Measurements from ENCODE around the gene CHIA.

The CHIA gene

DNA sequence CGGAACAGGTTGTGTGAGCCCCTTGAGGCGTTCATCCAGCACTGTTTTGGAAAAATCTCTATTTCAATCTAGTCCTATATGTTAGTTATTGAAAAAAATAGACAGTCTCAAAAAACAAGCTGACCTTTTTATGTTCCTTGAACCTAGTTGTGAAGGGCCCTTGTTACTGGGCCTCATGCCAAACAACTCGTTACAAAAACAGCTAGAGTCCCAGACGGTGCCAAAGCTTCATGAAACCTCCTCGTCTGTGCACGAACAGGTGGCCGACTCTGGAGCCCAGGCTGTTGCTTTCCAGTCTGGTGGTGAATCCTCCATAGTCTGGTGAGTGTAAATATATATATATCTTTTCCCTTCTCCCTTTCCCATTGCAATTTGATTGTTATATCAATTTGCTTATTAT, at the start of gene CHIA:
CHIA (plus strand) TSS at position 222 of the 400 bp plus-strand sequence. CDS start 19,617 bp downstream, outside the sequence.
- H3K4me3 ChIP-seq (ENCODE audit: low read depth, low read length), result no peak within 1 kb of the TSS
- DNase-seq (ENCODE audit: low read depth), result no peak

DNA sequence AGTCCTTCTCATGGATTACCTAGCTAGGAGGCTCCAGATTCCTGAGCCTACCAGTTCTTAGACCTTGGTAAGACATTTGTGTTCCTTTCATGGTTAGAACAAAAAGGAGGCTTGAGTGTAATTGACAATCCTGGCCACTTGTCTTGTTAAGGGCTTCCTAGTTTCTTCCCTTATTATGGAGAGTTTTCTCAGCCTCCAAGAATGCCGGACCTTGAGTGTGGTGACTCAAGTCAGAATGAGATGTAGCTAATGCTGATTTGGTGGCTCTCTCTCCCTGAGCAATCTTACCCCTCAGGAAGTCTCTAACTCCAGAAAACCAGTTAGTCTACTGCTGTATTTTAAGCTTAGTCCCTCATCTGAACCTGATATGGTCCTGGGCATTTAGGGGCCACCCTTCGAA, 48.9 kb upstream of the CHIA start:
- no peak for DNase-seq (ENCODE audit: low read depth)

DNA sequence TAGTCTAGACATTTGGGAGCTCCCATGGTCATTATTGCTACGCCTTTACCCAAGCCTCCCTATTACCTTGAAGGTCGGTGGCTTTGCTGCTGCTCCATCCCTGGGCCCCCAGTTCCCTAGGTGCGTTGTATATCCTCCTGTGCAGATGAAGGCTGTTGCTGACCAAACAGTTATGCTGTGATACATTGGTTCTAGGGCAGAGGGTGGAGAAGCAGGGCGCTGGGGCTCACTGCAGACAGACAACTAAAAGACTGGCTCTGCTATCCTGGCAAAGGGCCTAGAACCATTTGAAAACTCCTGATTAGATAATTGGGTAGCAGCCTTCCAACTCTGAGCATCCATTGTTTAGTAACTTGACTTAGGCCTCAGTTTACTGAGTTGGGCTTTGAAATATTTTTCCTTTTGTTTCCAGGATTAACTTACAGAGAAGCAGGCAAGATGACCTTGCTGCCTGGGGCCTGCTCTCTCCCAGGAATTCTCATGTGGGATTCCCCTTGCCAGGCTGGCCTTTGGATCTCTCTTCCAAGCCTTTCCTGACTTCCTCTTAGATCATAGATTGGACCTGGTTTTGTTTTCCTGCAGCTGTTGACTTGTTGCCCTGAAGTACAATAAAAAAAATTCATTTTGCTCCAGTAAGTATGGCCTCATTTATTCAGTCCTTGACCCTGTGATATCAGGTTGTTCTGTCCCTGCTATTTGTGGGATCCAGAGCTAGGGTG, 47.7 kb upstream of the CHIA start:
- no peak overlapping the region for H3K4me3 ChIP-seq (ENCODE audit: low read depth, low read length)
- DNase-seq (ENCODE audit: low read depth), result no peak

More for the DNA sequence above, 48.9 kb upstream of the CHIA start:
- H3K4me3 ChIP-seq (ENCODE audit: low read depth, low read length), result no peak overlapping the region

DNA sequence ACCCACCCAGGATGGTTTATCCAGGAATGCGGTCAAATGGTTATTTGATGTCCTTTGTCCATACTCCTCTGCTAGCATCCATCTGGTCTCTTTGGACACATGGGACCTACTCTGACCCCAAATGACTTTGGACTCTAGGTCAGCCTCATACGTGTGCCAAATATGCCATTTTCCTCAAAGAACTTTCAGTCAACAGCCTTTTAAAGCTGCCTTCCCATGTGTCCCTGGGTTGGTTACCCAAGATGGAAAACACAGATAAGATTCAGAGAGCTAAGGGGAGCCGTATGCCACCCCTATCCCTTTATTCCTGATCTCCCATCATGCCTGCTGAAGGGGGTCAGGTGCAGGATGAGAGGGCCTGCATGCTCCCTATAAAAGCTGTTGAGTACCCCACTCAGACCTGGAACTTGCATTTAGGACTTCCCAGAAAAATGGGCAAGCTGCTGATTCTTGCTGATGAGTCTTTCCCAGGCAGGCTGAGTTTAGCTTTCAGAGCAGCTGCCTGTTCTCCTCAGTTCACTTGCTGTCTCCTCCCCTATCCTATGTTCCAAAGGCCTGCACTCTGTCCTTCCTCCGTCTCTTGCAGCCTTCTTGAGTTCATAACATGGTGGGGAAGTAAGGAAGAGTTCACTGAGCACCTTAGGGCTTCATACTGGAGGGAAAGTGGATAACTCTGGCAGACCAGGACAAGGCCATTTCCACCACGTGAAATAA, 43.4 kb upstream of the CHIA start:
- no peak overlapping the region for H3K4me3 ChIP-seq (ENCODE audit: low read depth, low read length)
- DNase-seq (ENCODE audit: low read depth), result no peak

DNA sequence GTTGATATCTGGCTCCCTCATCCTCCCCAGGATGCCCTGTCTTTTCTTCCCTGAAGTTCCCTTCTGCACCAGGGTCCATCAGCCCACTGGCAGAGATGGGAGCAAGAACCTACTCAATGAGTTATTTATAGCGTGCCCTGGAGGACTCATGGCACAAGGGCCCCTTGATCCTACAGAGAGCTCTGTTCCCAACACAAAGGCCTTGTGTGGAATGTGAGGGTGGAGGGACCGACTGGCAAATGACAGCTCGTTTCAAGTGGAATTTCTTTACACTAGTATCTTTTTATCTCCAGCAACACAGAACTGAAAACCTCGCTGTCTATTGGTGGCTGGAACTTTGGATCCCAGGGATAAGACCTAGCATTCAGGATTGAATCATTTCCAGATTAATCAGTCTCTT, 40.7 kb upstream of the CHIA start:
- DNase-seq (ENCODE audit: low read depth), result no peak

DNA sequence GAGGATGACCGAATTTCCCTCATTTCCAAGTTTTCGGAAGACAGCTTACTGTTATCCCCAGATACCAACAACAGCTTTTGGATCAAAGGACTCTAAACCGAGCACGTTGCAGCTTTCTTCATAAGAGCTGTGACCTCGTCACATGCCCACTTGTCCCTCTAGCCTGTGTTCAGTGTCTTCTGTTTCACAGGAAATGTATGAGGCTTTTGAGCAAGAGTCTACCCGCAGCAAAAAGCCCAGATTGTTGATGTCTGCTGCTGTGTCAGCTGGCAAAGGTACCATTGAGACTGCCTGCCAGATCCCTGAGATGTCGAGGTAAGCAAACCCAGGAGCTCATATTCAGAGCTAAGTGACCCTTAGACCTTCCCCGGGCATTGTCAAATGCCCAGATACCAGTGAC, 39.1 kb upstream of the CHIA start:
- no peak for DNase-seq (ENCODE audit: low read depth)
- no peak overlapping the region for H3K4me3 ChIP-seq (ENCODE audit: low read depth, low read length)

More for the DNA sequence above, 40.7 kb upstream of the CHIA start:
- no peak overlapping the region for H3K4me3 ChIP-seq (ENCODE audit: low read depth, low read length)

DNA sequence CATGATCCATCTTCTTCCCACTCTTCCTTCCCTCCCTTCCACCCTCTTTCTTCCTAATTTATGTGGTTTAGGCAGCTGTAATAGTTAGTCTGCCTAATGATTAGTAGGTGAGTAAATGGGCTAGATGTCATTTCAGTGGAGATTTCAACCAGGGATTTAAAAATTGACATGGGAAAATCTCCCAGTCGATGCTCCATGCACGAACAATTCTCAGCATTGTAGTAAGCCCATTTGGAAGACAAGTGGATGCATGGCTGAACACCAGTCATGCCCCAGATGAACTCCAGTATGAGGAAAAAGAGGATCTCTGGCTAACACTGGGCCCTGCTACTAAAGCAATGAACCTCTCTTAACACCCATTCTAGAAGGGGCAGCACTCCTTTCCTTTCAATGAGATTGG, 37.9 kb upstream of the CHIA start:
- no peak for DNase-seq (ENCODE audit: low read depth)
- no peak overlapping the region for H3K4me3 ChIP-seq (ENCODE audit: low read depth, low read length)

DNA sequence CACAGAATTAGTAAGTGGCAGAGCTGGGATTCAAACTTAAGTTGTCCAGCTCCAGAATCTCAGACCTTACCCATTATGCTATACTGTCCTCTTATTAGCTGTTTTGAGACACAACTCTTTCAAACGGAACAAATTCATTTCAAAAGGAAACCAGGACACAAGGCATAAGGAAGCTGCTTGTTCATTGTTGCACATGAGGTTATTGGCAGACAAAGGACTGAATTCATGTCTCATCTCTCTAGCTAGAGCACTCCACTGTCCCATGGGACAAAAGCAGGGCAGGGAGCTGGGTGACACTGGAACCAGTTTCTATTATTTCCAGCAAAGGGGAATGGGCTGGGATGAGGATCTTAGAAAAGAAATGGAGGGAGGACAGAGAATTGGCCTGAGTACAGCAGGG, 36.8 kb upstream of the CHIA start:
- DNase-seq (ENCODE audit: low read depth), result no peak
- no peak overlapping the region for H3K4me3 ChIP-seq (ENCODE audit: low read depth, low read length)

DNA sequence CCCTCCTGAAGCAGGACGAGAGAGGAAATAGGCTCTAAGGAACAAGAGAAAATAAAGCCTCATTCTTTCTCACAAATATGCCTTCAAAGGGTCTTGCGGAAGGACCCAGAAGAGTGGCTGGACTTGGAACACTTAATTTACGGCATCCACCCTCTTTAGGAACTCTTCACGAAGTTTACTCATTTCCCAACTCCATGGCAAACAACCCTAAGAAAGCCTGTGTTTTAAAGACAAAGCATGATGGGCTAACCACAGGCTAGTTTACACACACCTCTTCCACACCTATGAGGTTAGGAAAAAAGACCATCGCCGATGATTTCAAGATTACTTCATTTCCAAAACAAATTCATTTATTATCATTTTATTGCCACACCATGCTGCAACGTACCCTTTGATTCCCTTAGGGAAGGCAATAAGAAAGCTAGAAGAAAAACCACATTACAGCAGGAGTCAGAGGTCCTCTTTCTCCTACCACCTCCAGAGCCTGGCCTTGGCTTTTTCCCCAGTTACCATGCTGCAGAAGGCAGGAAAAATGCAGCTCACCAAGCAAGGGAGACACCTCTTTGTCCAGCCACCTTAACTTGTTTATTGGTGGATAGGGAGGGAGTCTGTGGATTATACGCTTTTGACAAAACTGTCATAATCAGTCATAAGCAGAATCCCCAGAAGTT, 33.5 kb upstream of the CHIA start:
- no peak overlapping the region for H3K4me3 ChIP-seq (ENCODE audit: low read depth, low read length)
- DNase-seq (ENCODE audit: low read depth), result no peak

DNA sequence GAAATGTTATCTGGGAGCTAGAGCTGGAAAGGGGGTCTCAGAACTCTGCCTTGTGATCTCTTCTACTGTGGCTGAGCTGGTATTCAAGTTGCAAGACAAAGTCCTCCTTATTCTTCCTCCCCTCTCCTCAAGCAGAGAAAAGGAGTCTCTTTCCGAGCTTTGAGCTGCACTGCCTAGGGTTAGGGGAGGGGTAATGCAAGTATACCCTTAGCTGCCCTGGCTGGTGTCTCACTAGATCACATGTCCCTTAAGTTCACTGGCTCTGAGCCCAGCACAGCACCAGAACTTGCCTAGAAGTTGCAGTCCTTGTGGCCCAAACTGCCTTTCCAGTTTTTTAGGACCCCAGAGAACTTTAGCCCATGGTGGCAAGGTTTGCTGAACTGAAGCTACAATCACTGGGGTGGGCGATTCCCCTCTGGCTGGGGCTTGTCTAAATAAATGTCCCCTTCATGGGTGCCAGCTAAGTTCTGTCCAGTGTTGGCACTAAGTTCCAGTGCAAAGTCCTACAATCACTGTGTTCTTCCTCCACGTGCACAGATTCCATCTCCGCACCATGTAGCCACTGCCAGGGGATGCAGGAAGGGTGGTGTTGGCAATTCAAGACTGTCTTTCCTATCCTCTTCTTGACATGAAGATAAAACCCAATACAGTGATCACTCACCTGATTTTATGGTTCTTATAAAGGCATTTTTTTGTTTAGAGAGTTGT, 22.7 kb upstream of the CHIA start:
- H3K4me3 ChIP-seq (ENCODE audit: low read depth, low read length), result no peak overlapping the region
- DNase-seq (ENCODE audit: low read depth), result no peak

DNA sequence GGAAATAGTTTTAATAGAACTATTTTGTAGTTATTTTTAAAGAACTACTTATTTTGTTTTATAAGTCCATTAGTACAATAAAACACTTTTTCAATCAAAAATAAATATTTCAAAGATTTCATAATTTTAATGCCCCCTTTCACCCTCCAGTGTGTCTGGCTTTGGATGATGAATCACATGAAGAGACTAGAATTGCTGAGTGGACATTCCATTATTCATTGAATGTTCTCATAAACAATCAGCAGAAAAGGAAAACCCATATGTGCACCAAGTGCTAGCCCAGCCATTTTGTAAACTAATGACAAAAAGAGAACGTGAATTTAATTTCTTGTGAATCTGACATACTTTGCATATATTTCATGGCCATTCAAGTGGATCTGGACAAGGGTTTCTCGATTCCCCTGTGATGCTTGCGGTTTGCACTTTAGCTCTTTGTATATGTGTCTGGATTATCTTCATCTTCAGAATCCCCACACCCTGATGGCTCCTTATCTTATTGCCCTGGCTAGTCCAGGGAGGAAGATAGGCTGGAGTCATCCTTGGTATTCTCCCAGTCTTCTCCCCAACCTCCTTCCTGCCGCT, 20.7 kb upstream of the CHIA start:
- no peak overlapping the region for H3K4me3 ChIP-seq (ENCODE audit: low read depth, low read length)
- DNase-seq (ENCODE audit: low read depth), result no peak

DNA sequence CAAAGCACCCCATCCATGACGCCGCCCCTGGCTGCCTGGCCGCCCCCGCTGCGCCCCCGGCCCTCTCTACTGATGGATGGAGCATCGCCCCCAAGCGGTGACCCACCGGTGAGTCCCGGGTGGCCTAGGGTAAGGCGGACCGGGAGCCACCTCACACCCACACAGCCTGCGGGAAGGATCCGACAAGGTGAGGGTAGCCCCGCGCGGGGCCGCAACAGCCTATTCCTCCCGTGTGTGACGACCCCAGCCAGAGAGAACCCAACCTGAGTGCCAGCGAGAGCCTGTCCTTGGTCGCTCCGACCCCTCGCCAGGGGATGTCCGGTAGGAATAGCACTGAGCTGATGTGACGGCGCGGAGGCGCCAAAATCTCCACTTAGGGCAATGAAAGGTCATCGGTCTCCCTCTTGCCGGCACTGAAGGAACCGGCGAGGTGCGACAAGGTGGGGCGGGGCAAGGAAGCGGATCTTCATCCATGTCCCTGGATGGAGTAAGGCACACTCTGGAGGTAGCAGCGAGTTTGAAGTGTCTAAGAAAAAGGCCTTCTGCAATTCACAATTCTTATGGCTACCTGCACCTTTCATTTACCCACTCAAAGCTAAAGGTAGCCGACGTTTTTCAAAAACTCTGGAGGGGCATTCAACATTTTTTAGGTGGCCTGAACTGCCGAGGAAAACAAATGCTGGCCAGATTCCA, 19.7 kb upstream of the CHIA start:
- no peak for DNase-seq (ENCODE audit: low read depth)
- no peak overlapping the region for H3K4me3 ChIP-seq (ENCODE audit: low read depth, low read length)

DNA sequence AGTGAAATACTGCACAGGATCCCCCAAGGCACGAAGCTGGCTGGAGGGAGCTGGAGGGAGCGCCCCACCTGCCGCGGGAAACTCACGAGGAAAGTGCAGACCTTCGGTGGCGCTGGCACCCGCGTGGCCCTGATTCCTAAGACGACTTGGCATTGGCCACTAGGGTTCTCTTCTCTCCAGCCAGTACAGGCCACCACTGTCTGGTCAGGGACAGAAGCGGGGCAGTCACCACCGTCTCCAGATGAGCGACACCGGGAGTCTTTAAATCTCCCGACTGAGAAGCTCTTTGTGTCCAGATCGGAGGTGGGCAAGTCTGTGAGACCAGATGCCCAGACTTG, 19.2 kb upstream of the CHIA start:
- H3K4me3 ChIP-seq (ENCODE audit: low read depth, low read length), result no peak overlapping the region
- DNase-seq (ENCODE audit: low read depth), result no peak

DNA sequence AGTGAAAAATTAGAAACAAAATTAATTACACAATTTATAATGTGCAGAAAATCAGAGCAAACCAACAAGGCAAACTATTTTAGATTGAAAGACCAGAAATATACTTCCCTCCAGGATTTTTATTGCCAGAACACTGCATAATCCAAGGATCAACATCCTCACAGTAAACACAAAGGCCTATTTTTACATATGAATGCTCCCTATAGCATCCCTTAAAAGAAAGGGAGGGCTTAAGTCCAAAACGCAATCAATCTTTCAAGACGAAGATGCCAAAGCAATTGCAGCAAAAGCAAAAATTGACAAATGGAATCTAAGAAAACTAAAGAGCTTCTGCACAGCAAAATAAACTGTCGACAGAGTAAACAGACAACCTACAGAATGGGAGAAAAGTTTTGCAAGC, 18.6 kb upstream of the CHIA start:
- no peak for DNase-seq (ENCODE audit: low read depth)
- H3K4me3 ChIP-seq (ENCODE audit: low read depth, low read length), result no peak overlapping the region

DNA sequence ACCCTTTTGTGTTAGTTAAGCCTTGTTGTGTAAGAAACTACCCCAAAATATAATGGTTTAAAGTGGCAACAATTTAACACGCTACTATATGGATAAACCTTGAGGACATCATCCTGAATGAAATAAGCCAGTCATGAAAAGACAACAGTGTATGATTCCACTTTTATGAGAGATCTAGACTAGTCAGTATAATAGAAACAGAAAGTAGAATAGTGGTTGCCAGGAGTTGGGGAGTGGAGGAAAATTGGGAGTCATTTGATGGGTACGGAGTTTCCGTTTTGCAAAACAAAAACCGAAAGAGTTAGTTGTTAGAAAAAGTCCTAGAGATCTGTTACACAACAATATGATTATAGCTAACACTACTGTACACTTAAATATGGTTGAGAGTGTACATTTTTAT, 16.0 kb upstream of the CHIA start:
- H3K4me3 ChIP-seq (ENCODE audit: low read depth, low read length), result no peak overlapping the region
- DNase-seq (ENCODE audit: low read depth), result no peak

DNA sequence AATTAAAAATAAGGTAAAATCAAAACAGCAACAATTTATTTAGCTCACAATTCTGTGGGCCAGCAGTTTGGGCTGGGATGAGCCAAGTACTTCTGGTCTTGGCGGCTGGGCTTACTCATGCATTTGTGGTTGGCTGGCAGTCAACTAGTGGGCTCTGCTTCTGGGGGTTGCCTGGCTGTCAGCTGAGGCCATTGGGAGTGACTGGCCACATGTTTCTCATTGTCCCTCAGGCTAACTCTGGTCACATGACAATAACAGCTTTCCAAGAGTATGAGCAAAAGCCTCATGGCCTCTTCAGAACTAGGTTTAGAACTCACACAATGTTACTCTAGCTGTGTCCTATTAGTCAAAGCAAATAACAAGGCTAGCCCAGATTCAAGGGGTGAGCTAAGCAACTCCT, 15.6 kb upstream of the CHIA start:
- DNase-seq (ENCODE audit: low read depth), result peak; percentile 48
- no peak overlapping the region for H3K4me3 ChIP-seq (ENCODE audit: low read depth, low read length)

DNA sequence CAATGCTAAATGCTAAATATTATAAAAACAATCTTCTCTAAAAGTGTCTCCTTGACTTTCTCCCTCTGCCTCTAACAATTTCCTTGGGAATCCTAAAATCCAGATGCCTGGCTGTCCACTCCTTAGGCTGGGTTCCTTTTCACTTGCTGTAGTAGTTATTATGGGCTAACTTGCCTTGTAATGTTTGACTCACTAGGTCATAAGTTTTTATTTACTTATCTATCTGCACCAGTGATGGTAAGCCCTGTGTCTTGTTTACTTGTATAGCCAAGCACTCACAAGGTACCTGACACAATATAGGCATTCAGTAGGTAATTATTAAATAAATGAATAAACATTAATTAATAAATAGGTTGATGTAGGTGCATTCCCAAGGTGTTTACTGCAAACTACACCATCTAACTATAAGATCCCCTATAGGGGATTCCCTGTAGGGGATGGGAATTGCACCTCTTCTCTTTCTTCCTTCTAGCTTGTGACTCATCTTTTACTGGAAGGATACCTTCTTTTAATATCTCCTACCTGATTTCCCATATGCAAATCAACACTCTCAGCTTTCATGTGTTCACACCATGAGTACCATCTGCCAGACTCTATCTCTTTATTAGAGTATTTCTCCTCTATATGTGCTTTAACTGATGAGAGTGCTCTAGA, 14.7 kb upstream of the CHIA start:
- no peak for DNase-seq (ENCODE audit: low read depth)
- H3K4me3 ChIP-seq (ENCODE audit: low read depth, low read length), result no peak overlapping the region

DNA sequence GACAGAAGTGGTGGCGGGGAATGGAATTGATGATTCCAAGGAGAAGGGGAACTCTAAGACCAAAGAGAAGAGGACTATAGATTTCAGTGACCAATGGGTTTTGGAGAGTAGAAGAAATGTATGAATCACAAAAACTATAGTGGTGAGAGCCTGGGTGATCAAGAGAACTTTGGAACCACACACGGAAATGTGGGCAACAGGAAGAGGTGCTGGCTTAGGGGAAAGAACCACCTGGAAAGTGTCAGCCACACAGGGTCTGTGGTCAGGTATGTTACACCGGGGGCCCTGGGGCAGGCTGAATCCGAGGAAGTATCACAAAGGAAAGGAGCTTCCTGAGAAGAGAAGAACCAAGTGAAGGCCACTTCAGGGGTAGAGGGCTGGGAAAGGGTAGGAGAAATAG, 11.5 kb upstream of the CHIA start:
- no peak for DNase-seq (ENCODE audit: low read depth)
- H3K4me3 ChIP-seq (ENCODE audit: low read depth, low read length), result no peak overlapping the region

DNA sequence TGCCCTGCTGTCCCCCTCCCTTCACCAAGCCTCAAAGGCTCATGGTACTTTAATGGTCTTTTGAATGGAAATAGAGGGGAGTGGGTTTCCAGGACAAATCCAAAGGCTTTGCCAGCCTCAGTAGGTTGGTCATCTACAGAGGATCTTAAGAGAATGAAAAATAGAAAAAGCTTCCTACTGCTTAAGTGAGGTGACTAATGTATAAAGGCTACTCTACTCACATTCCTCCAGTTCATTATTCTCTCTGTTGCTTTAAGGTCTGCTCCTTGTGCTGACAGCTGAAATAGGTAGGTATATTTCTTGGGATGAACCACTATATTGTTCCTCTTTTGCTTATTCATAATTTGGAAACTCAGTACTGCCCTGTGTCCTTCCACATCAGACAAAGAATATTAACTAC, 10.4 kb upstream of the CHIA start:
- no peak overlapping the region for H3K4me3 ChIP-seq (ENCODE audit: low read depth, low read length)
- DNase-seq (ENCODE audit: low read depth), result no peak
